MM.1S (cell line): ENCODE results near the gene PTCSC3.

Experiments used
- DNase-seq: peaks from one replicate; pipeline ENCODE4 v3.0.0-alpha.2; 2015
- H2AFZ ChIP-seq: fragments of 300-600 bp; sonication (generic); 2 replicates; pipeline ENCODE4 v1.6.0; 2016; ENCODE audit warnings: antibody characterized with exemption, low read length
- H3F3A ChIP-seq: fragments of 300-600 bp; sonication (generic); 2 replicates; pipeline ENCODE4 v1.6.1; 2016; ENCODE audit warnings: mild to moderate bottlenecking, antibody characterized with exemption, low read length, moderate library complexity, mixed read lengths; ENCODE audit not compliant: insufficient read depth
- H3K27ac ChIP-seq: fragments of 300-600 bp; sonication (generic); 2 replicates; pipeline ENCODE4 v1.5.1; 2016; ENCODE audit warnings: mild to moderate bottlenecking, low read length
- H3K27me3 ChIP-seq: fragments of 300-600 bp; sonication (generic); replicated peaks from 2 replicates; pipeline ENCODE4 v1.6.0; 2016; ENCODE audit warnings: low read length; ENCODE audit not compliant: insufficient read depth
- H3K36me3 ChIP-seq: fragments of 300-600 bp; sonication (generic); replicated peaks from 2 replicates; pipeline ENCODE4 v1.6.1; 2016; ENCODE audit warnings: mild to moderate bottlenecking, low read length, mixed read lengths; ENCODE audit not compliant: insufficient read depth
- H3K4me1 ChIP-seq: fragments of 300-600 bp; sonication (generic); 2 replicates; pipeline ENCODE4 v1.6.1; 2016; ENCODE audit warnings: low read length, mixed read lengths
- H3K4me2 ChIP-seq: fragments of 300-600 bp; sonication (generic); 2 replicates; pipeline ENCODE4 v1.6.0; 2016; ENCODE audit warnings: low read depth, low read length
- H3K4me3 ChIP-seq: fragments of 300-600 bp; sonication (generic); 2 replicates; pipeline ENCODE4 v1.5.1; 2016; ENCODE audit warnings: low read length, mixed read lengths
- H3K79me2 ChIP-seq: fragments of 300-600 bp; sonication (generic); 2 replicates; pipeline ENCODE4 v1.6.1; 2016; ENCODE audit warnings: mixed run types, low read length, mixed read lengths
- H3K9ac ChIP-seq: fragments of 300-600 bp; sonication (generic); 2 replicates; pipeline ENCODE4 v1.6.1; 2016; ENCODE audit warnings: low read length, mixed read lengths
- H3K9me2 ChIP-seq: fragments of 300-600 bp; sonication (generic); replicated peaks from 2 replicates; pipeline ENCODE4 v1.6.1; 2016; ENCODE audit warnings: mild to moderate bottlenecking, low read length, mixed read lengths; ENCODE audit not compliant: insufficient read depth
- H3K9me3 ChIP-seq: fragments of 300-600 bp; sonication (generic); replicated peaks from 2 replicates; pipeline ENCODE4 v1.6.1; 2016; ENCODE audit warnings: mild to moderate bottlenecking, low read length, mixed read lengths; ENCODE audit not compliant: insufficient read depth
- H4K20me1 ChIP-seq: fragments of 300-600 bp; sonication (generic); 2 replicates; pipeline ENCODE4 v1.6.1; 2016; ENCODE audit warnings: mild to moderate bottlenecking, low read length, moderate library complexity, mixed read lengths; ENCODE audit not compliant: insufficient read depth
- EZH2 ChIP-seq: fragments of 300-600 bp; sonication (generic); optimal IDR thresholded peaks from 2 replicates; pipeline ENCODE3; 2017; ENCODE audit warnings: low read depth, mild to moderate bottlenecking, antibody characterized with exemption, low read length, mixed read lengths
- EZH2phosphoT487 ChIP-seq: fragments of 300-600 bp; sonication (generic); IDR thresholded peaks from 2 replicates; pipeline ENCODE4 v1.6.1; 2018; ENCODE audit warnings: antibody characterized with exemption, low read length
- TF ChIP-seq, protein P1 (sequence below): fragments of 300-600 bp; sonication (generic); IDR thresholded peaks from 2 replicates; pipeline ENCODE4 v1.5.1; 2016; ENCODE audit warnings: antibody characterized with exemption, low read length, mixed read lengths

PTCSC3 gene

DNA sequence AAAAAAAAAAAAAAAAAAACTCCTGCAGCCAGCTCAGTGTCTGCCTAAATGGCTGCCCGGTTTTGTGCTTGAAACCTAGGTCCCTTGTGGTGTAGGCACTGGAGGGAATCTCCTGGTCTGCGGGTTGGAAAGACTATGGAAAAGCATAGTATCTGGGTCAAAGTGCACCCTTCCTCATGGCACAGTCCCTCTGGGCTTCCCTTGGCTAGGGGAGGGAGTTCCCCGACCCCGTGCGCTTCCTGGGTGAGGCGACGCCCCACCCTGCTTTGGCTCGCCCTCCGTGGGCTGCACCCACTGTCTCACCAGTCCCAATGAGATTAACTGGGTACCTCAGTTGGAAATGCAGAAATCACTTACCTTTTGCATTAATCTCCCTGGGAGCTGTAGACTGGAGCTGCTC, 14.3 kb downstream of the PTCSC3 start:
- Histone ChIP-seq H3K27me3 (no peaks in the 10 kb centered on the region), H3K9ac (no peak overlapping the region), H3K4me3 (no peak overlapping the region), H3K9me2 (no peaks in the 10 kb centered on the region), H3K79me2 (no peaks in the 10 kb centered on the region), H4K20me1 (no peaks in the 10 kb centered on the region), H3K27ac (no peak overlapping the region), H2AFZ (no peak overlapping the region), H3K9me3 (no peaks in the 10 kb centered on the region), H3K4me1 (no peaks in the 10 kb centered on the region), H3K4me2 (no peak overlapping the region), H3F3A (no peaks in the 10 kb centered on the region), H3K36me3 (no peaks in the 10 kb centered on the region)
- TF ChIP-seq EZH2phosphoT487 (no peak), EZH2 (no peak)
- TF ChIP-seq, protein P1, sequence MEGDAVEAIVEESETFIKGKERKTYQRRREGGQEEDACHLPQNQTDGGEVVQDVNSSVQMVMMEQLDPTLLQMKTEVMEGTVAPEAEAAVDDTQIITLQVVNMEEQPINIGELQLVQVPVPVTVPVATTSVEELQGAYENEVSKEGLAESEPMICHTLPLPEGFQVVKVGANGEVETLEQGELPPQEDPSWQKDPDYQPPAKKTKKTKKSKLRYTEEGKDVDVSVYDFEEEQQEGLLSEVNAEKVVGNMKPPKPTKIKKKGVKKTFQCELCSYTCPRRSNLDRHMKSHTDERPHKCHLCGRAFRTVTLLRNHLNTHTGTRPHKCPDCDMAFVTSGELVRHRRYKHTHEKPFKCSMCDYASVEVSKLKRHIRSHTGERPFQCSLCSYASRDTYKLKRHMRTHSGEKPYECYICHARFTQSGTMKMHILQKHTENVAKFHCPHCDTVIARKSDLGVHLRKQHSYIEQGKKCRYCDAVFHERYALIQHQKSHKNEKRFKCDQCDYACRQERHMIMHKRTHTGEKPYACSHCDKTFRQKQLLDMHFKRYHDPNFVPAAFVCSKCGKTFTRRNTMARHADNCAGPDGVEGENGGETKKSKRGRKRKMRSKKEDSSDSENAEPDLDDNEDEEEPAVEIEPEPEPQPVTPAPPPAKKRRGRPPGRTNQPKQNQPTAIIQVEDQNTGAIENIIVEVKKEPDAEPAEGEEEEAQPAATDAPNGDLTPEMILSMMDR: no peak
- no peak for DNase-seq

DNA sequence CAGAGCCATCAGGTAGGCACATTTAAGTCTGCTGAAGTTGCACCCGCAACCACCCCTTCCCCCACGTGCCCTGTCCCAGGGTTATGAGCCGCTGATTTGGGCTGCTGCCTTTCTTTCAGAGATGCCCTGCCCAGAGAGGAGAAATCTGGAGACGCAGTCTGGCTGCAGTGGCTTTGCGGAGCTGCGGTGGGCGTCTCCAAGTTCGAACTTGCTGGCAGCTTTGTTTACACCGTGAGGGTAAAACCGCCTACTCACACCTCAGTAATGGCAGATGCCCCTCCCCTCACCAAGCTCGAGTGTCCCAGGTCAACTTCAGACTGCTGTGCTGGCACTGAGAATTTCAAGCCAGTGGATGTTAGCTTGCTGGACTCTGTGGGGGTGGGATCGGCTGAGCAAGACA, 14.7 kb downstream of the PTCSC3 start:
- Histone ChIP-seq H3K36me3 (no peaks in the 10 kb centered on the region), H3K4me2 (no peak overlapping the region), H3K9me3 (no peaks in the 10 kb centered on the region), H3K27me3 (no peaks in the 10 kb centered on the region), H3K9me2 (no peaks in the 10 kb centered on the region), H4K20me1 (no peaks in the 10 kb centered on the region), H3K79me2 (no peaks in the 10 kb centered on the region), H3K4me1 (no peaks in the 10 kb centered on the region), H3K4me3 (no peak overlapping the region), H2AFZ (no peak overlapping the region), H3K27ac (no peak overlapping the region), H3K9ac (no peak overlapping the region), H3F3A (no peaks in the 10 kb centered on the region)
- TF ChIP-seq EZH2phosphoT487: no peak
- TF ChIP-seq, protein P1: no peak
- TF ChIP-seq EZH2: no peak
- DNase-seq: no peak

DNA sequence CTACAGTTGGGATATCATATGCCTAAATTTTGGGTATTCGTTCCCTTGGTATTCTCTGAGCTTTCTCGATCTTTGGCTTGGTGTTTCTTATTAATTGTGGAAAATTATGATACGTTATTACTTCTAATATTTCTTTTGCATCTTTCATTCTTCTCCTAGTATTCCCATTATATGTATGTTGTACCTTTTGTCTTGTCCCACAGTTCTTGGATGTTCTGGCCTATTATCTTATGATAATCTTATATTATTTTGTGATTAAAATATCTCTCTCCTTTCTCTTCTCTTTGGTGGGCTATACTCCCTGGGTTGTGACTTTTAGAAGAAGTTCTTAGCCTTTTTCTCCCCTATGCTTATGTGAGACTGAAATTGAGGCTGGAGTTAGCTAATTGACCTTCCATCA, 25.2 kb downstream of the PTCSC3 start:
- H3K4me1 ChIP-seq: no peaks in the 10 kb centered on the region
- no peaks in the 10 kb centered on the region for H3K79me2 ChIP-seq
- H3K4me3 ChIP-seq: no peak overlapping the region
- H3K27me3 ChIP-seq: no peaks in the 10 kb centered on the region
- H3K36me3 ChIP-seq: no peaks in the 10 kb centered on the region
- DNase-seq: no peak
- H3F3A ChIP-seq: no peaks in the 10 kb centered on the region
- H3K4me2 ChIP-seq: no peak overlapping the region
- H4K20me1 ChIP-seq: no peaks in the 10 kb centered on the region
- H2AFZ ChIP-seq: no peak overlapping the region
- no peak for TF ChIP-seq EZH2phosphoT487
- no peak for TF ChIP-seq EZH2
- TF ChIP-seq, protein P1: no peak
- no peaks in the 10 kb centered on the region for H3K9me3 ChIP-seq
- no peak overlapping the region for H3K9ac ChIP-seq
- no peaks in the 10 kb centered on the region for H3K9me2 ChIP-seq
- no peak overlapping the region for H3K27ac ChIP-seq

DNA sequence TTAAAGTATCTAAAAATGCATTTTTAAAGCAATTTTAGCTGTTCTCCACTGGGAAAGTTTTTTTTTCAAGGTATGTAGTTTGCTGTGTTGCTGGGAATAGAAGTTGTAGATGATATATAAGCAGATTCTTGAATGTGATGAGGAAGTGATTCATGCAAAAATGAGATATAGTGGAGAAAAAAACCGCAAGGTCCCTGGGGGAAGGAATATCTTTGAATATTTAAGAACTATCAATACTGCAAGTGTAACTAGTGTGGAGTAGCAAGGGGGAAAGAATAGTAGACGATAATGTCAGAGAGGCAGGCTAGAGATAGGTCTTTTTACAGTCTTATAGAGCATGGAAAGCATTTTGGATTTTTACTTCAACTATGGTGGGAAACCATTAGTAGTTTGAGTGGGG, 42.5 kb downstream of the PTCSC3 start:
- H3K9me2 ChIP-seq: no peaks in the 10 kb centered on the region
- H3K36me3 ChIP-seq: no peaks in the 10 kb centered on the region
- no peaks in the 10 kb centered on the region for H3F3A ChIP-seq
- no peak overlapping the region for H3K4me3 ChIP-seq
- no peak overlapping the region for H3K9ac ChIP-seq
- no peak overlapping the region for H2AFZ ChIP-seq
- no peaks in the 10 kb centered on the region for H4K20me1 ChIP-seq
- no peaks in the 10 kb centered on the region for H3K9me3 ChIP-seq
- no peaks in the 10 kb centered on the region for H3K4me1 ChIP-seq
- no peaks in the 10 kb centered on the region for H3K79me2 ChIP-seq
- H3K27me3 ChIP-seq: no peaks in the 10 kb centered on the region
- no peak overlapping the region for H3K4me2 ChIP-seq
- no peak overlapping the region for H3K27ac ChIP-seq
- TF ChIP-seq EZH2phosphoT487: no peak
- TF ChIP-seq, protein P1: no peak
- no peak for DNase-seq
